GM12873 (cell line): ENCODE data around the gene LAMC3.

ENCODE experiments used
- TF ChIP-seq, protein P1 (sequence below): IDR thresholded peaks from 2 replicates; pipeline ENCODE4 v1.5.1; 2012; ENCODE audit warnings: low read depth, mild to moderate bottlenecking, moderate library complexity, low read length, control low read depth; ENCODE audit not compliant: insufficient read depth; ENCODE audit errors: missing control alignments

Gene LAMC3

DNA sequence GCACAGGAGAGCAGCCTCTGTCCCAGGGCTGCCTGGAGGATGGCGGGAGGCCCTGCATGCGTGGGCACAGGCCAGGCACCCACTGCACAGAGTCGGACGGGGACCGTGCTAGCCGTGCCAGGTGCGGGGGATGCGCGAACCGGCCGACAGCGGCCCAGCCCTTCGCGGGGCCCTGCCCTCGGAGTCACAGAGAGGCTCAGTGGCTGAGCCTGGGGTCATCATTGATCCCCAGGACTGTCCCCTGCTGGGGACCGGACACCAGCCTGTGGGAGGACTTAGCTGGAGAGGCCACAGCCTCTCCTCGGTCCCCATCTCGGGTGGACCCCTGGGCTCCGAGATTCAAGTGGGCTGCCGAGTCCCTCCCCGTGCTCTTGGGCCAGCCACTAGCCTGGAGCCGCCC, 19.1 kb upstream of the LAMC3 start:
- TF ChIP-seq, protein P1, sequence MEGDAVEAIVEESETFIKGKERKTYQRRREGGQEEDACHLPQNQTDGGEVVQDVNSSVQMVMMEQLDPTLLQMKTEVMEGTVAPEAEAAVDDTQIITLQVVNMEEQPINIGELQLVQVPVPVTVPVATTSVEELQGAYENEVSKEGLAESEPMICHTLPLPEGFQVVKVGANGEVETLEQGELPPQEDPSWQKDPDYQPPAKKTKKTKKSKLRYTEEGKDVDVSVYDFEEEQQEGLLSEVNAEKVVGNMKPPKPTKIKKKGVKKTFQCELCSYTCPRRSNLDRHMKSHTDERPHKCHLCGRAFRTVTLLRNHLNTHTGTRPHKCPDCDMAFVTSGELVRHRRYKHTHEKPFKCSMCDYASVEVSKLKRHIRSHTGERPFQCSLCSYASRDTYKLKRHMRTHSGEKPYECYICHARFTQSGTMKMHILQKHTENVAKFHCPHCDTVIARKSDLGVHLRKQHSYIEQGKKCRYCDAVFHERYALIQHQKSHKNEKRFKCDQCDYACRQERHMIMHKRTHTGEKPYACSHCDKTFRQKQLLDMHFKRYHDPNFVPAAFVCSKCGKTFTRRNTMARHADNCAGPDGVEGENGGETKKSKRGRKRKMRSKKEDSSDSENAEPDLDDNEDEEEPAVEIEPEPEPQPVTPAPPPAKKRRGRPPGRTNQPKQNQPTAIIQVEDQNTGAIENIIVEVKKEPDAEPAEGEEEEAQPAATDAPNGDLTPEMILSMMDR = no peak

DNA sequence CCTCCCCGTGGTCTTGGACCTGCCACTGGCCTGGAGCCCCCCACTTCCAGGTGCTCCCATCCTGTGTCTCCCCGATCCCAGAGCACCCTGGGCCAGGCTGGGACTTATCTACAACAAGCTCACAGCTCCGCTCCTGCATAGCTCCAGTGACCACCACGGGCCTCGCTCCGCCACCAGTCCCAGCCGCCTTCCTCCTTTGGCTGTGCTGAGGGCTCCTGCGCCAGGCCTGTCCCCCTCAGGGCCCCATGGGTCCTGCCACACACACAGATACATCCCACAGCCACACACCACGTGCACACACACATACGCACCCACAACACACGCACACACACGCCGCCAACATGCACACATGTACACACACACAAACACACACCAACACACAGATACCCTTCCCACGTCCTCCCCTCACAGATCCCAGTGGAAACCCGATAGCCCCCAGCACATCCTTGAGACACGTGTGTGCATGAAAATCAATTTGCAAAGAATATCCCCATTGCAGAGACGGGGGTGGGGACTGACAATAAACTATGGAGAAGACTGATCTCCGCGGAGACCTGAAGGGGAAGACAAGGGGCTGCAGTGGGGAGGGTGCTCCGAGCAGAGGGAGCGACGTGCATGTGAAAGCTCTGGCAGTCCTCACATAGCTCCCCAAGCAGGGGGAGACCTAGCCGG, 18.5 kb upstream of the LAMC3 start:
- TF ChIP-seq, protein P1 = no peak

DNA sequence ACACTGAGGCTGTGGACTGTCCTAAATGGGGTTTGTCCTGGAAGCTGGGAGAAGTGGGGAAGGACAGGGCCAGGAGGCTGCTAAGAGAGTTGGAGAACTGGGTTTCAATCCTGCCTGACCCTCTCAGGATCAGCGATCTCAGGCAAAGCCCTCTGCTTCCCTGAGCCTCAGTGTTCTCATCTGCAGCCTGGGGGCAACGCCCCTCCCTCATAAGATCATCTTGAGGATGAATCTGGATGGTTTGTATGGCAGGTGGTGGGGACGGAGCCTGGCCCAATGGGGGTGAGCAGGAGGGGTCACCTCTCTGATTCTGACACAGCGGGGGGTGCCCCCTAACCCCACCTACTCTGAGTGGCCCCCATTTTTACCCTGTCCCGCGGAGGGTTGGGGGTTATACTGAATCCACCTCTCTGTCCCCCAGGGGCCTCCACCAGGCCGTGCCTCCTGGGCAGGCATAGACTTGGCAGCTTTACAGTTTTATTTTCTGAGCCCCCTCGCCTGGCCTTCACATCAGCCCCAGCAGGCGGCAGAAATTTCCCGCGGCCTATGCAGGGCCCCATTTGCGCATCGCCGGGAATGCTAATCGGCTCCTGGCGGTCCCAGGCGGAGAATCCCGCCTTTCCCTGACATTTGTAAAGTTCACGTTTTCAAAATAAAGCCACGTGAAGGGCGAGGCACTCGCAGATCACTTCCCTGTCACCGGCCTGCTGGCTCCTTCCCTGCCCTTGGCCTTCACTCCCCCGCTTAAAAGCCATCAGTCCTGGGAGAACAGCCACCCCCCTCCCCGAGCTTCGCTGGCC, 17.8 kb upstream of the LAMC3 start:
- TF ChIP-seq, protein P1 = no peak

DNA sequence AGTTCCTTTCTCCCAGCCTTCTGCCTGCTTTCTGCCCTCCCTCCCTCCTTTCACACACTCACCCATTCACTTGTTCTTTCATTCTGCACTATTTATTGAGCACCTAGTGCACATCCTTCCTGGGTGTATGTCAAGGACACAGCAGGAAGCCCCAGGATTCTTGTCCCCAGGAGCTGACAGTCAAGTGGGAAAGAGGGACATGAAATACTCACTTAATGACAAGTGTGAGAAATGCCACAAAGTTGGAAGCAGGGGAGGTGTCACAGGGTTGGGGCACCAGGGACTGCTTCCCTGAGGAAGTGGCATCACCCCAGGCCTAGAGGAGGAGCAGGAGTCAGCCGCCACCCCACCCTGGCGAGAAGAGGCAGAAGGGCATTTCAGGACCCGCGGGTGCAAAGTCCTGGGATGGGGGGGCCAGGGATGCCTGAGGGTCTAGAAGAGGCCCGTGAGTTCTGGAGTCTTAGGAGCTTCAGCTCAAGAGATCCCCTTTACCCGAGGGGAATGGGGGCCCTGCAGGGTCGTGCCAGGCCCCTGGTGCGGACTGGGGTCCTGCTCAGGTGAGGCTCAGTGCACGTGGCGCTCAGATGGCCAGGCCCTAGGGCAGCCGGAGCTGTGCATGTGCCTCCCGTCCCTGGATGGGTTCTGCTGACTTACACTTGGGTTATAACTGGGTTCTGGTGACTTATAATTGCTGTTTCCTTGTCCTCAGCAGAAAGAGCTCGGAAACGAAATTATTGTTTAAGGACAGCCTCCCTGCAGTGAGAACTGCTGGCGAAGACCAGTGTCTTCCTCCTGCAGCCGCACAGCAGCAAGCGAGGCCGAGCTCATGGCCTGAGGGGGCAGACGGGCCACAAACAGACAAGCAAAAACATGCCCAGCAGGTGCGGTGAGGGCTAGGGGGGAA, 16.9 kb upstream of the LAMC3 start:
- TF ChIP-seq, protein P1 = no peak

DNA sequence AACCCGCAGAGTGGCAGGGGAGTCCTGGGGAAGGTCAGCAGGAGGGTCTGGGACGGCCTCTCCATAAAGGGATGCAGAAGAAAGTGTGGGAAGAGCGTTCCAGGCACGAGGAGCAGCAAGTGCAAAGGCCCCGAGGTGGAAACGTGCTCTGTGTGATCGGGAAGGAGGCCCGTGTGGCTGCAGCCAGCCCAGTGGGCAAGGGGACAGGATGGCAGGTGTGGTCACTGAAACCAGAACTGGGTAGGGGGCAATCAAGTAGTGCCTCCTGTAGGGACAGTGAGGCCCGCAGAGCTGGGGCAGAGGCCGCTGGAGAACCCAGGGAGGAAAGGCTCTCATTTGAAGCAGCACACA, 16.3 kb upstream of the LAMC3 start:
- TF ChIP-seq, protein P1 = no peak

DNA sequence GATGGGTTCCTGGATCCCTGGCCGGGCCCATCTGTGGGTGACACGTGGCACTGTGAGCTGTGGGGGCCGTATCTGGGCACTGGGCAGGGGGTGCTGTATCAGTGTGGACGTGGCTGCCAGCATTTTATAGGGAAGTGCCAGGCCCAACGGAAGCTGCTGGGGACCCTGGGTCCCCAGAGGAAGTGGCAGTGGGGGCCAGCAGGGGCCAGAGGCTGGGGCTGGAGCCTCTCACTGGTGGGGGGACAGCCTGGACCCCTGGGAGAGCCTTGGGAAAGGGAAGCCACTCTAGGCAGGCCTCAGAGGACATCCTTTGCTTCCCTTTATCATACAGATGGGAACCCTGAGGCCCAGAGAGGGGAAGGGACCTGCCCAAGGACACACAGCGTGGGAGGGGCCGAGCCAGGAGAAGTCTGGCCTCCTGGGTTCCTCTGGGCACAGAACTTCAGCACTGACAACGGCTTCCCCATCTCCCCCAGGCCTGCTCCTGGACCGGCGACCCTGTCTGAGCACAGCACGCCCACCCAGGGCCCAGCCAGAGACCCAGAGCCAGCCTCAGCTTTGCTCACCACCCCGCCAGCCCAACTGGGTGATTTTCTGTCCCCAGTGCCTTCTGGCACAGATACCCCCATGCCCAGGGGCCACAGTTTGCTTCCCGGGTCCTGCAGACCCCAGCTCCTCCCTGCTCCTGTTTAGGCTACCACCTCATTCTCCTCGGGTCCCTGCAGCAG, 15.5 kb upstream of the LAMC3 start:
- TF ChIP-seq, protein P1 = no peak
